ENCODE data around the gene FRMD8. TPM values are rescaled to one million over a fixed set of nuclear protein-coding genes. Genes with fewer than 3 reads are reported as not detected.

FRMD8 gene
- total RNA-seq, 2 donors from 2014 or later, result 20.0 to 46.8 TPM

DNA sequence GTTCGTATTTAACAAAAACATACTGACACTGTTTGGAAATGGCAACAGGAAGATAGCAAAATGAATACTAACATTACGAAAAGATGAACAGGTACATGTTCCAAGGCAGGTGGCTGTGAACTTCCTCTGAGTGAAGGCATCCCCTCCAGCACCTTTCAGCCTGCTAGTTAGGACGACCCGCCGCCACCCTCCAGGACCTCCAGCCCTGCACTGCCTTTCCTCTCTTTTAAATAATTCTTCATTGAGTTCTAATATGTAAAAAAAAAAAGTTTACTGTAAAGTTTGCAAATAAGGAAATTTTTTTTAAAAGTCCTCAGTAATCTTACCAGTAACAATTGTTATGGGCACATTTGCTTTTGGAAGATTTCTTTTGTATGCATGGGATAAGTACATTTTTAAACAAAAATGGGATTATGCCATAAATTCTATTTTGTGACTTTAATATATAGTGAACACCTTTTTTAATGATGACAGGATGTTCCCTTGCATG, 42.2 kb downstream of the FRMD8 start:
- Histone ChIP-seq H3K27me3 (no peaks in the 10 kb centered on the region), H3K4me3 (no peak overlapping the region), H3K9me3 (no peaks in the 10 kb centered on the region), H3K36me3 (replicated peaks in 1 of 2; ENCODE audit: insufficient read depth in 1 of 2, low read depth in 2 of 2) (no peaks in the 10 kb centered on the region), H3K27ac (peak overlapping the region; percentile 57 to 100 (median 99)), H3K4me1 (peaks cover 56% of the 10 kb centered on the region)
- TF ChIP-seq CTCF (IDR thresholded peaks at IDR 0.05), result no peak
- TF ChIP-seq POLR2A (IDR thresholded peaks at IDR 0.05), result no peak
- intact Hi-C loops (cut with DNase I), result no loop called here
- WGBS, 2 donors, result 22 to 30% methylated on average over 5 of the region's 5 CpGs
- ATAC-seq (no peak), DNase-seq (peak in 3 of 4 donors; percentile 65 to 73 (median 70))

DNA sequence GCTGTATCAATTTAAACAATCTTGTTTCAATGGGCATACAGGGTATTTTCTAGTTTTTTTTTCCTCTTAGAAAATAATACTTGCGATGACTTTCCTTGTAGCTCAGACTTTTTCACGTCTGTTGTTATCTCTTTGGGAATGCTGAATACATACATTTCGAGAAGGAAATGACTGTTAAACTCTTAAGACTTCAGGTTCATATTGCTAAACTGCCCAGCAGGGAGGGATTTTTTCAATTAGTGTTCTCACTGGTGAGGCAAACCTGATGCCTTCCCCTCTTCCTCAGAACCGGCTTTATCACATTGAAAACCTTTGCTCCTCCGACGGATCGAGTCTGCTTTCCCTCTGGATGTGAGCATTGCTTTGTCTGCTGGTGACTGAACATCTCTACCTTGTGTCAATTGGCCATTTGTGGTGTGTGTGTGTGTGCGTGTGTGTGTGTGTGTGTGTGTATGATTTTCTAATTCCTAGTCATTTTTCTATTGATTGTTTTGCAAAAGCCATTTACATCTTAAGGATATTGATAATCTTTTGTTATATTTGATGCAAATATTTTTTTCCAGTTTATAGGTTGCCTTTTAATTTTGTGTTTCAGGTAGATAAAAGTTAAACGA, 42.7 kb downstream of the FRMD8 start:
- H3K9me3 ChIP-seq, result no peaks in the 10 kb centered on the region
- TF ChIP-seq POLR2A (IDR thresholded peaks at IDR 0.05) (no peak), CTCF (IDR thresholded peaks at IDR 0.05) (peak in 1 of 7 experiments; percentile 2)
- H3K36me3 ChIP-seq (replicated peaks in 1 of 2; ENCODE audit: insufficient read depth in 1 of 2, low read depth in 2 of 2), result peaks cover 0 to 3% of the 10 kb centered on the region in 2 donors
- 5 to 10% methylated on average over 9 of the region's 9 CpGs for WGBS, 2 donors
- intact Hi-C loops (cut with DNase I), result no loop called here
- no peak for ATAC-seq
- H3K27me3 ChIP-seq, result no peaks in the 10 kb centered on the region
- peaks cover 61% of the 10 kb centered on the region for H3K4me1 ChIP-seq
- peak; percentile 45 to 66 (median 56) for DNase-seq
- no peak overlapping the region for H3K4me3 ChIP-seq
- peak overlapping the region in 3 of 4 donors; percentile 78 to 100 (median 98) for H3K27ac ChIP-seq

GRCh38 chr11:65429724-65430405, 43.4 kb downstream of the FRMD8 start:
- peaks cover 4 to 8% of the 10 kb centered on the region in 2 donors for H3K36me3 ChIP-seq (replicated peaks in 1 of 2; ENCODE audit: insufficient read depth in 1 of 2, low read depth in 2 of 2)
- intact Hi-C loops (cut with DNase I), result no loop called here
- H3K27ac ChIP-seq, result peak overlapping the region; percentile 68 to 100 (median 88)
- H3K4me3 ChIP-seq, result no peak overlapping the region
- TF ChIP-seq POLR2A (IDR thresholded peaks at IDR 0.05) (no peak), CTCF (IDR thresholded peaks at IDR 0.05) (no peak)
- no peaks in the 10 kb centered on the region for H3K27me3 ChIP-seq
- no peaks in the 10 kb centered on the region for H3K9me3 ChIP-seq
- peak; percentile 78 to 84 (median 82) for DNase-seq
- 5 to 7% methylated on average over 8 to 9 of the region's 9 CpGs for WGBS, 2 donors
- H3K4me1 ChIP-seq, result peaks cover 68% of the 10 kb centered on the region
- peak; percentile 7 for ATAC-seq

DNA sequence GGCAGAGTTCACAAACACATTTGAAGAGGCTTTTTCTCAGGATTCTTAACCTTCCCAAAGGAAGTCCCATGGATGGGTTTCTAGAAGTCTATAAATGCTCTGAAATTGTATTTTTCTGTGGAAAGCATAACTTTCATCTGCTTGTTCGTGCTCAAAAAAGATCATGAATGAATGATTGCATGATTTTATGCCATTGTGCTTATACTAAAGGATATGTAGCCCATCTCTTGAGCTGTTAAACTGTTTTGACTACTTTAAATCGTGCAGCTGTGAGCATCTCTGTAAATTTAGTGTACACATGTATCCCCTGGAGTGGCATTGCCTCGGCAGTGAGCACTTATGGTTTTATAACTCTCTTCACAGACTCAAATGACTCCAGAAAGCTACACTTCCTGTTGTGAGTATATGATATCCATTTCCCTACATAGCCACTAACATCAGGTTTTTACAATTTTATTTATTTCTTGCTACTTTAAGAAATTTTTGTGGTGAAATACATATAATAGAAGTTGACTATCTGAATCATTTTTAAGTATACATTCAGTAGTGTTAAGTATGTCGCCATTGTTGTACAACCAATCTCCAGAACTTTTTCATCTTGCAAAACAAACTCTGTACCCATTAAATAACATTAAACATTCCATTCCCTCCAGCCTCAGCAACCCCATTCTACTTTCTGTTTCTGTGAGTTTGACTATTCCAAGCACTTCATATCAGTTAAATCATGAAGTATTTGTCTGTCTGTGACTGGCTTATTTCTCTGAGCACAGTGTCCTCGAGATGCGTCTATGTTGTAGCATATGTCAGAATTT, 44.2 kb downstream of the FRMD8 start:
- DNase-seq (peak in 2 of 4 donors; percentile 22 to 35), ATAC-seq (no peak)
- H3K9me3 ChIP-seq, result no peaks in the 10 kb centered on the region
- H3K27ac ChIP-seq, result peak overlapping the region; percentile 26 to 100 (median 88)
- H3K27me3 ChIP-seq, result no peaks in the 10 kb centered on the region
- no peak overlapping the region for H3K4me3 ChIP-seq
- intact Hi-C loops (cut with DNase I), result no loop called here
- peaks cover 76% of the 10 kb centered on the region for H3K4me1 ChIP-seq
- no peak for TF ChIP-seq CTCF (IDR thresholded peaks at IDR 0.05)
- no peak for TF ChIP-seq POLR2A (IDR thresholded peaks at IDR 0.05)
- WGBS, 2 donors, result 35 to 43% methylated on average over 6 of the region's 6 CpGs
- peaks cover 5 to 14% of the 10 kb centered on the region in 2 donors for H3K36me3 ChIP-seq (replicated peaks in 1 of 2; ENCODE audit: insufficient read depth in 1 of 2, low read depth in 2 of 2)

Measured in body of pancreas (tissue), 4 donors.